ENCODE results near the gene DTD1.

DTD1 gene

DNA sequence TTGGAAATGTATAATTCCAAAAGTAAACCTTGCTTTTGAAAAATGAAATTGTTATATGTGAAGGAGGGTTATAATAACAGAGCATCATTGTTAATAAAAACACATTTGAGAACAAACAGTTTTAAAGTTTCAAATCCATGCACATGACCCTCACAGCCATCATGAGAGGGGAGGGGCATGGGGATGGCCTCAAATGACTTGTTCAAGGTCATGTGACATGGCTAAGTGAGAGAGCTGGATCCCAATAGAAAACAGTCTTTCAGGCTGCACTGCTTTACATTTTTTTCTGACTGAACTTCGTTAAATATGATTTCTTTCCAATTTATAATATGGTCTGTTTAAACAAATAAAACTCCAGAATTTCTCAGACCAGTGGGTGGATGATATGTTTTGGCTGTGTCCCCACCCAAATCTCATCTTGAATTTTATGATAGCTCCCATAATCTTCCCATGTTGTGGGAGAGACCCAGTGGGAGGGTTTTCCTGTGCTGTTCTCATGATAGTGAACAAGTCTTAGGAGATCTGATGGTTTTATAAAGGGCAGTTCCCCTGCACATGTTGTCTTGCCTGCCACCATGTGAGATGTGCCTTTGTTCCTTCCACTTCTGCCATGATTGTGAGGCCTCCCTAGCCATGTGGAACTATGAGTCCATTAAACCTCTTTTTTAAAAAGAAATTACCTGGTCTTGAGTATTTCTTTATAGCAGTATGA, 66.0 kb downstream of the DTD1 start:
- H3K36me3 ChIP-seq (ENCODE audit: control insufficient read depth in 2 of 2, insufficient read depth in 1 of 2, low read length in 2 of 2), result no peaks in the 10 kb centered on the region
- H3K9me3 ChIP-seq (ENCODE audit: control insufficient read depth, insufficient read depth, low read depth, low read length), result no peaks in the 10 kb centered on the region
- H3K4me1 ChIP-seq (ENCODE audit: control insufficient read depth, insufficient read depth, low read length), result no peaks in the 10 kb centered on the region
- ChIA-PET POLR2A (no interaction called here), CTCF (interaction anchor here (0.6 kb wide), 1 partner anchor 25 kb away, joined by 3 read pairs; no protein-coding TSS in a partner anchor)
- H3K4me3 ChIP-seq (ENCODE audit: low read depth, low read length), result no peak overlapping the region
- TF ChIP-seq ZNF777 (tag by site-specific recombination; IDR thresholded peaks at IDR 0.05; ENCODE audit: borderline replicate concordance), result no peak
- TF ChIP-seq ZNF776 (tag by site-specific recombination; IDR thresholded peaks at IDR 0.05; ENCODE audit: borderline replicate concordance), result no peak
- TF ChIP-seq, protein P1, sequence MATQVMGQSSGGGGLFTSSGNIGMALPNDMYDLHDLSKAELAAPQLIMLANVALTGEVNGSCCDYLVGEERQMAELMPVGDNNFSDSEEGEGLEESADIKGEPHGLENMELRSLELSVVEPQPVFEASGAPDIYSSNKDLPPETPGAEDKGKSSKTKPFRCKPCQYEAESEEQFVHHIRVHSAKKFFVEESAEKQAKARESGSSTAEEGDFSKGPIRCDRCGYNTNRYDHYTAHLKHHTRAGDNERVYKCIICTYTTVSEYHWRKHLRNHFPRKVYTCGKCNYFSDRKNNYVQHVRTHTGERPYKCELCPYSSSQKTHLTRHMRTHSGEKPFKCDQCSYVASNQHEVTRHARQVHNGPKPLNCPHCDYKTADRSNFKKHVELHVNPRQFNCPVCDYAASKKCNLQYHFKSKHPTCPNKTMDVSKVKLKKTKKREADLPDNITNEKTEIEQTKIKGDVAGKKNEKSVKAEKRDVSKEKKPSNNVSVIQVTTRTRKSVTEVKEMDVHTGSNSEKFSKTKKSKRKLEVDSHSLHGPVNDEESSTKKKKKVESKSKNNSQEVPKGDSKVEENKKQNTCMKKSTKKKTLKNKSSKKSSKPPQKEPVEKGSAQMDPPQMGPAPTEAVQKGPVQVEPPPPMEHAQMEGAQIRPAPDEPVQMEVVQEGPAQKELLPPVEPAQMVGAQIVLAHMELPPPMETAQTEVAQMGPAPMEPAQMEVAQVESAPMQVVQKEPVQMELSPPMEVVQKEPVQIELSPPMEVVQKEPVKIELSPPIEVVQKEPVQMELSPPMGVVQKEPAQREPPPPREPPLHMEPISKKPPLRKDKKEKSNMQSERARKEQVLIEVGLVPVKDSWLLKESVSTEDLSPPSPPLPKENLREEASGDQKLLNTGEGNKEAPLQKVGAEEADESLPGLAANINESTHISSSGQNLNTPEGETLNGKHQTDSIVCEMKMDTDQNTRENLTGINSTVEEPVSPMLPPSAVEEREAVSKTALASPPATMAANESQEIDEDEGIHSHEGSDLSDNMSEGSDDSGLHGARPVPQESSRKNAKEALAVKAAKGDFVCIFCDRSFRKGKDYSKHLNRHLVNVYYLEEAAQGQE (tag by site-specific recombination; IDR thresholded peaks at IDR 0.05), result no peak
- no peak for TF ChIP-seq KLF16 (tag by site-specific recombination; IDR thresholded peaks at IDR 0.05)
- TF ChIP-seq ZNF423 (tag by site-specific recombination; IDR thresholded peaks at IDR 0.05), result no peak
- TF ChIP-seq, protein P2, sequence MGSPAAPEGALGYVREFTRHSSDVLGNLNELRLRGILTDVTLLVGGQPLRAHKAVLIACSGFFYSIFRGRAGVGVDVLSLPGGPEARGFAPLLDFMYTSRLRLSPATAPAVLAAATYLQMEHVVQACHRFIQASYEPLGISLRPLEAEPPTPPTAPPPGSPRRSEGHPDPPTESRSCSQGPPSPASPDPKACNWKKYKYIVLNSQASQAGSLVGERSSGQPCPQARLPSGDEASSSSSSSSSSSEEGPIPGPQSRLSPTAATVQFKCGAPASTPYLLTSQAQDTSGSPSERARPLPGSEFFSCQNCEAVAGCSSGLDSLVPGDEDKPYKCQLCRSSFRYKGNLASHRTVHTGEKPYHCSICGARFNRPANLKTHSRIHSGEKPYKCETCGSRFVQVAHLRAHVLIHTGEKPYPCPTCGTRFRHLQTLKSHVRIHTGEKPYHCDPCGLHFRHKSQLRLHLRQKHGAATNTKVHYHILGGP (tag by site-specific recombination; IDR thresholded peaks at IDR 0.05), result no peak
- no peak for TF ChIP-seq ZNF292 (tag by site-specific recombination; IDR thresholded peaks at IDR 0.05; ENCODE audit: borderline replicate concordance, low read depth)
- TF ChIP-seq ZNF596 (tag by site-specific recombination; IDR thresholded peaks at IDR 0.05), result no peak
- TF ChIP-seq RBAK (tag by site-specific recombination; IDR thresholded peaks at IDR 0.05), result no peak
- TF ChIP-seq ZNF837 (tag by site-specific recombination; IDR thresholded peaks at IDR 0.05), result no peak
- TF ChIP-seq ZNF544 (tag by site-specific recombination; IDR thresholded peaks at IDR 0.05), result no peak
- no peak for TF ChIP-seq ZFP3 (tag by site-specific recombination; IDR thresholded peaks at IDR 0.05; ENCODE audit: low read depth)
- no peak for TF ChIP-seq ZNF571 (tag by site-specific recombination; IDR thresholded peaks at IDR 0.05)
- no peak for TF ChIP-seq ZNF549 (tag by site-specific recombination; IDR thresholded peaks at IDR 0.05)
- TF ChIP-seq, protein P3, sequence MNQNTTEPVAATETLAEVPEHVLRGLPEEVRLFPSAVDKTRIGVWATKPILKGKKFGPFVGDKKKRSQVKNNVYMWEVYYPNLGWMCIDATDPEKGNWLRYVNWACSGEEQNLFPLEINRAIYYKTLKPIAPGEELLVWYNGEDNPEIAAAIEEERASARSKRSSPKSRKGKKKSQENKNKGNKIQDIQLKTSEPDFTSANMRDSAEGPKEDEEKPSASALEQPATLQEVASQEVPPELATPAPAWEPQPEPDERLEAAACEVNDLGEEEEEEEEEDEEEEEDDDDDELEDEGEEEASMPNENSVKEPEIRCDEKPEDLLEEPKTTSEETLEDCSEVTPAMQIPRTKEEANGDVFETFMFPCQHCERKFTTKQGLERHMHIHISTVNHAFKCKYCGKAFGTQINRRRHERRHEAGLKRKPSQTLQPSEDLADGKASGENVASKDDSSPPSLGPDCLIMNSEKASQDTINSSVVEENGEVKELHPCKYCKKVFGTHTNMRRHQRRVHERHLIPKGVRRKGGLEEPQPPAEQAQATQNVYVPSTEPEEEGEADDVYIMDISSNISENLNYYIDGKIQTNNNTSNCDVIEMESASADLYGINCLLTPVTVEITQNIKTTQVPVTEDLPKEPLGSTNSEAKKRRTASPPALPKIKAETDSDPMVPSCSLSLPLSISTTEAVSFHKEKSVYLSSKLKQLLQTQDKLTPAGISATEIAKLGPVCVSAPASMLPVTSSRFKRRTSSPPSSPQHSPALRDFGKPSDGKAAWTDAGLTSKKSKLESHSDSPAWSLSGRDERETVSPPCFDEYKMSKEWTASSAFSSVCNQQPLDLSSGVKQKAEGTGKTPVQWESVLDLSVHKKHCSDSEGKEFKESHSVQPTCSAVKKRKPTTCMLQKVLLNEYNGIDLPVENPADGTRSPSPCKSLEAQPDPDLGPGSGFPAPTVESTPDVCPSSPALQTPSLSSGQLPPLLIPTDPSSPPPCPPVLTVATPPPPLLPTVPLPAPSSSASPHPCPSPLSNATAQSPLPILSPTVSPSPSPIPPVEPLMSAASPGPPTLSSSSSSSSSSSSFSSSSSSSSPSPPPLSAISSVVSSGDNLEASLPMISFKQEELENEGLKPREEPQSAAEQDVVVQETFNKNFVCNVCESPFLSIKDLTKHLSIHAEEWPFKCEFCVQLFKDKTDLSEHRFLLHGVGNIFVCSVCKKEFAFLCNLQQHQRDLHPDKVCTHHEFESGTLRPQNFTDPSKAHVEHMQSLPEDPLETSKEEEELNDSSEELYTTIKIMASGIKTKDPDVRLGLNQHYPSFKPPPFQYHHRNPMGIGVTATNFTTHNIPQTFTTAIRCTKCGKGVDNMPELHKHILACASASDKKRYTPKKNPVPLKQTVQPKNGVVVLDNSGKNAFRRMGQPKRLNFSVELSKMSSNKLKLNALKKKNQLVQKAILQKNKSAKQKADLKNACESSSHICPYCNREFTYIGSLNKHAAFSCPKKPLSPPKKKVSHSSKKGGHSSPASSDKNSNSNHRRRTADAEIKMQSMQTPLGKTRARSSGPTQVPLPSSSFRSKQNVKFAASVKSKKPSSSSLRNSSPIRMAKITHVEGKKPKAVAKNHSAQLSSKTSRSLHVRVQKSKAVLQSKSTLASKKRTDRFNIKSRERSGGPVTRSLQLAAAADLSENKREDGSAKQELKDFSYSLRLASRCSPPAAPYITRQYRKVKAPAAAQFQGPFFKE (tag by site-specific recombination; IDR thresholded peaks at IDR 0.05; ENCODE audit: borderline replicate concordance), result no peak
- no peak for TF ChIP-seq EGR2 (tag by site-specific recombination; IDR thresholded peaks at IDR 0.05; ENCODE audit: low read depth)
- TF ChIP-seq ZNF394 (tag by site-specific recombination; IDR thresholded peaks at IDR 0.05; ENCODE audit: borderline replicate concordance), result no peak
- TF ChIP-seq ZNF335 (tag by site-specific recombination; conservative IDR thresholded peaks at IDR 0.05), result no peak
- no peak for TF ChIP-seq ZSCAN23 (tag by site-specific recombination; IDR thresholded peaks at IDR 0.05)
- H3K27ac ChIP-seq (ENCODE audit: extremely low read depth, low read depth, low read length), result no peak overlapping the region

Measured in HEK293 (cell line).